PFSK-1 (cell line): Measurements from ENCODE around the gene SYDE1. TPM values are rescaled to one million over a fixed set of nuclear protein-coding genes. Genes with fewer than 3 reads are reported as not detected.
A peak's percentile ranks its signal among the peaks of the same experiment; 100 is the strongest.

ENCODE experiments used
- FOXP2 ChIP-seq: optimal IDR thresholded peaks from 2 replicates; pipeline ENCODE3; 2011; ENCODE audit warnings: borderline replicate concordance, control low read depth, inconsistent platforms; ENCODE audit not compliant: insufficient read depth; ENCODE audit errors: extremely low read length, extremely low read depth
- POLR2AphosphoS5 ChIP-seq: IDR thresholded peaks from 2 replicates; pipeline ENCODE4 v1.6.1; 2012; ENCODE audit warnings: low read depth, mild to moderate bottlenecking, control low read depth, low read length, moderate library complexity
- SIN3A ChIP-seq: IDR thresholded peaks from 2 replicates; pipeline ENCODE4 v1.6.1; 2012; ENCODE audit warnings: mild to moderate bottlenecking, low read length, moderate library complexity, borderline replicate concordance; ENCODE audit not compliant: insufficient read depth
- TAF1 ChIP-seq: IDR thresholded peaks from 2 replicates; pipeline ENCODE4 v1.6.1; 2012; ENCODE audit warnings: low read length, control low read depth, borderline replicate concordance; ENCODE audit not compliant: insufficient read depth
- polyA plus RNA-seq: library from polyadenylated mRNA; unstranded; fragments of >200 nt; gene quantifications from one replicate; pipeline ENCODE4 v1.2.1, GENCODE V29; 2012; ENCODE audit warnings: low read depth, missing spikeins; ENCODE audit not compliant: insufficient read length
- TF ChIP-seq, protein P1 (sequence below), 2 experiments: IDR thresholded peaks; 2 replicates each; pipeline versions ENCODE4 v1.6.1 to v1.8.0; 2011 to 2012; ENCODE audit warnings: low read depth in 2 of 2, low read length in 2 of 2, control low read depth in 1 of 2, inconsistent platforms in 1 of 2, mild to moderate bottlenecking in 1 of 2, moderate library complexity in 1 of 2; ENCODE audit not compliant: insufficient read depth in 1 of 2

The SYDE1 gene, protein sequence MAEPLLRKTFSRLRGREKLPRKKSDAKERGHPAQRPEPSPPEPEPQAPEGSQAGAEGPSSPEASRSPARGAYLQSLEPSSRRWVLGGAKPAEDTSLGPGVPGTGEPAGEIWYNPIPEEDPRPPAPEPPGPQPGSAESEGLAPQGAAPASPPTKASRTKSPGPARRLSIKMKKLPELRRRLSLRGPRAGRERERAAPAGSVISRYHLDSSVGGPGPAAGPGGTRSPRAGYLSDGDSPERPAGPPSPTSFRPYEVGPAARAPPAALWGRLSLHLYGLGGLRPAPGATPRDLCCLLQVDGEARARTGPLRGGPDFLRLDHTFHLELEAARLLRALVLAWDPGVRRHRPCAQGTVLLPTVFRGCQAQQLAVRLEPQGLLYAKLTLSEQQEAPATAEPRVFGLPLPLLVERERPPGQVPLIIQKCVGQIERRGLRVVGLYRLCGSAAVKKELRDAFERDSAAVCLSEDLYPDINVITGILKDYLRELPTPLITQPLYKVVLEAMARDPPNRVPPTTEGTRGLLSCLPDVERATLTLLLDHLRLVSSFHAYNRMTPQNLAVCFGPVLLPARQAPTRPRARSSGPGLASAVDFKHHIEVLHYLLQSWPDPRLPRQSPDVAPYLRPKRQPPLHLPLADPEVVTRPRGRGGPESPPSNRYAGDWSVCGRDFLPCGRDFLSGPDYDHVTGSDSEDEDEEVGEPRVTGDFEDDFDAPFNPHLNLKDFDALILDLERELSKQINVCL
- polyA plus RNA-seq, result 40.7 TPM

DNA sequence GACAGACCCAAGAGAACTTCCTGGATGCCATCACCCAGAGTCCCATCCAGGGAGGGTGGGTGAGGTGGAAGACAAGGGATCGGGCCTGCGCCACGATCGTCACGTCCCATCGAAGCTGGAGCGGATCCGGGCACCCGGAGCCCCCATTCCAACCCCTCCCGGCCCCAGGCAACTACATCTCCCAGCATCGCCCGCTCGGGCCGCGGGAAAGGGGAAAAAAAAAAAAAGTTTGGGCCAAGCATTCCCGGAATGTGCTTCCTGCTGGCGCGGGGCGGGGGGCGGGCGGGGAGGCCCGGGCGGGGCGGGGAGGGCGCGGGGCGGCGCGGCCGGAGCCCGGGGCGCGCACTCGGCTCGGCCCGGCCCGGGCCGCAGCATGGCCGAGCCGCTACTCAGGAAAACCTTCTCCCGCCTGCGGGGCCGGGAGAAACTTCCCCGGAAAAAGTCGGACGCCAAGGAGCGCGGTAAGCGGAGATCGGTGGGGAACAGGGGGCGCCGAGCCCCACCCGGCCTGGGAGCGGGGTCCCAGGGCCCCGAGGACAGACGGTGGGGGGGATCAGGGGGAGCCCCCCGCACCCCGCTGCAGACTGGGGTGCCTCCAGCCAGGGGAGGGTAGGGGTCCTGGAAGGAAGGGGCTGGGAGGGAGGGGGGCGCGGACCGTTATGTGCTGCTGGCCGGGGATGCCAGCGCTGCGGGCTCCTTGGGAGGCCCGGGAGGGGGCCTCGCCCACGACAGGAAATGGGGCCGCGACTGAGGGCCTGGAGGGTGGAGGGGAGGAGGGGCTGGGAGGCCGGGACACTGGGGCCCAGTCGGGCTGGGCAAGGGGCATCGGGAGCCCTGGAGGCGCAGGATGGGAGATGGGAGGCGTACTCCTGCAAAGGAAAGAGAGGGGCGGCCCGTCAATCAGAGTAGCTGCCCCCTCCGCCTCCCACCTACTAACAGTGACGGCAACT lies at the start of gene SYDE1:
SYDE1 (plus strand) TSS at position 341 of the 950 bp plus-strand sequence; CDS start at position 374, 33 bp downstream.
- TF ChIP-seq SIN3A (no peak), FOXP2 (no peak), TAF1 (no peak), POLR2AphosphoS5 (peak; percentile 46)
- TF ChIP-seq, protein P1, sequence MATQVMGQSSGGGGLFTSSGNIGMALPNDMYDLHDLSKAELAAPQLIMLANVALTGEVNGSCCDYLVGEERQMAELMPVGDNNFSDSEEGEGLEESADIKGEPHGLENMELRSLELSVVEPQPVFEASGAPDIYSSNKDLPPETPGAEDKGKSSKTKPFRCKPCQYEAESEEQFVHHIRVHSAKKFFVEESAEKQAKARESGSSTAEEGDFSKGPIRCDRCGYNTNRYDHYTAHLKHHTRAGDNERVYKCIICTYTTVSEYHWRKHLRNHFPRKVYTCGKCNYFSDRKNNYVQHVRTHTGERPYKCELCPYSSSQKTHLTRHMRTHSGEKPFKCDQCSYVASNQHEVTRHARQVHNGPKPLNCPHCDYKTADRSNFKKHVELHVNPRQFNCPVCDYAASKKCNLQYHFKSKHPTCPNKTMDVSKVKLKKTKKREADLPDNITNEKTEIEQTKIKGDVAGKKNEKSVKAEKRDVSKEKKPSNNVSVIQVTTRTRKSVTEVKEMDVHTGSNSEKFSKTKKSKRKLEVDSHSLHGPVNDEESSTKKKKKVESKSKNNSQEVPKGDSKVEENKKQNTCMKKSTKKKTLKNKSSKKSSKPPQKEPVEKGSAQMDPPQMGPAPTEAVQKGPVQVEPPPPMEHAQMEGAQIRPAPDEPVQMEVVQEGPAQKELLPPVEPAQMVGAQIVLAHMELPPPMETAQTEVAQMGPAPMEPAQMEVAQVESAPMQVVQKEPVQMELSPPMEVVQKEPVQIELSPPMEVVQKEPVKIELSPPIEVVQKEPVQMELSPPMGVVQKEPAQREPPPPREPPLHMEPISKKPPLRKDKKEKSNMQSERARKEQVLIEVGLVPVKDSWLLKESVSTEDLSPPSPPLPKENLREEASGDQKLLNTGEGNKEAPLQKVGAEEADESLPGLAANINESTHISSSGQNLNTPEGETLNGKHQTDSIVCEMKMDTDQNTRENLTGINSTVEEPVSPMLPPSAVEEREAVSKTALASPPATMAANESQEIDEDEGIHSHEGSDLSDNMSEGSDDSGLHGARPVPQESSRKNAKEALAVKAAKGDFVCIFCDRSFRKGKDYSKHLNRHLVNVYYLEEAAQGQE (IDR thresholded peaks at IDR 0.05; ENCODE audit: insufficient read depth in 1 of 2, low read depth in 2 of 2, low read length in 2 of 2), result no peak

DNA sequence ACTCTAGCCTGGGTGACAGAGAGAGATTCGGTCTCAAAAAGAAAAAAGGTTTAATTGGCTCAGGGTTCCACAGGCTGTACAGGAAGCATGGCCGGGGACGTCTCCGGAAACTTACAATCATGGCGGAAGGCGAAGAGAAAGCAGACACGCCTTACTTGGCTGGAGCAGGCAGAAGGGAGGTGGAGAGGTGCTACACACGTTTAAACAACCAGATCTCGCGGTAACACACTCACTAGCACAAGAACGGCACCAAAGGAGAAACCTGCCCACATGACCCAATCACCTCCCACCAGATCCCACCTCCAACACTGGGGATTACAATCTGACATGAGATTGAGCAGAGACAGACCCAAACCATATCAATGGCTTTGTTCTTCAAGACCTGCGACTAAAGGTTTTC lies 45.2 kb upstream of the SYDE1 start:
- TF ChIP-seq, protein P1 (IDR thresholded peaks at IDR 0.05; ENCODE audit: insufficient read depth in 1 of 2, low read depth in 2 of 2, low read length in 2 of 2), result no peak
- TF ChIP-seq SIN3A, result no peak
- no peak for TF ChIP-seq FOXP2
- TF ChIP-seq POLR2AphosphoS5, result no peak
- TF ChIP-seq TAF1, result no peak

DNA sequence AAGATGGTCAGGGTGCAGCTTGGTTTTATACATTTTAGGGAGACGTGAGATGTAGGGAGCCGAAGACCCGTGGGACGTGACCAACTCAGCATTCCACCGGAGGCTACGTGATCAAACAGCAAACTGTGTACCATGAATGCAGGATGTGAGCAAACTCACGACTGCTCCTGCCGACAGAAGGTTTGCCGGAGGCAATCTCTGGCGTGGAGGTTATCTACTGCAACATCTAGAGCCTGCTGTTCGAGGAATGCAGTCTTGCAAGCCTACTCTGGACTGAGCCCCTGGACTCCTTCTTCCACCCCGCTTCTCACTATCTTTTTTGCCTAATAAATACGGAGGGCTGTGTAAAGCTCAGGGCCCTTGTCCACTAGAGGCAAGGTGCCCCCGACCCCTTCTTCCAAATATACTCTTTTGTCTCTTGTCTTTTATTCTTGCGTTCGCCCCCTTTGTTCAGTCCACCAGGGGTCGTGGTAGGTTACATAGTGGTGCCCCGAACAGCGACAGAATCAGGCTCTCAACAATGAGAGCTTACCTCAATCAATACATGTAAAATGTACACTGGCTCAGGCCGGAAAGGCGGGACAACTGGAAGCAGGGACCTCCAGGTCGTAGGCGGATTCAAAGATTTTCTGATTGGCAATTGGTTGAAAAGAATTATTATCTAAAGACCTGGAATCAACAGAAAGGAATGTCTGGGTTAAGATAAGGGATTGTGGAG lies 34.1 kb upstream of the SYDE1 start:
- TF ChIP-seq, protein P1 (IDR thresholded peaks at IDR 0.05; ENCODE audit: insufficient read depth in 1 of 2, low read depth in 2 of 2, low read length in 2 of 2), result no peak
- TF ChIP-seq TAF1, result no peak
- no peak for TF ChIP-seq FOXP2
- no peak for TF ChIP-seq POLR2AphosphoS5
- no peak for TF ChIP-seq SIN3A

DNA sequence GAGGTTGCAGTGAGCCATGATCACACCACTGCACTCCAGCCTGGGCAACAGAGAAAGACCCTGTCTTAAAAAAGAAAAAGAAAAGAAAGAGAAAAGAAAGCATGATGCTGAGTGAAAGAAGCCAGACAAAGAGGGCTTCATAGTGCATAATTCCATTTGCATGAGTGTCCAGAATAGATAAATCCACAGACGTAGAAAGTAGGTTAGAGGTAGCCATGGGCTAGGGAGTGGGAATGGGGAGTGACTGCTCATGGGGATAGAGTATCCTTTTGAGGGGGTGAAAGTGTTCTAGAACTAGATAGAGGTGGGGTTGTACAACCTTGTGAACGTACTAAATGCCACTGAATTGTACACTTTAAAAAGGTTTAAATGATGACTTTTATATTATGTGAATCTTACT lies 32.8 kb upstream of the SYDE1 start:
- TF ChIP-seq SIN3A (no peak), POLR2AphosphoS5 (no peak), FOXP2 (no peak), TAF1 (no peak)
- TF ChIP-seq, protein P1 (IDR thresholded peaks at IDR 0.05; ENCODE audit: insufficient read depth in 1 of 2, low read depth in 2 of 2, low read length in 2 of 2), result no peak
